ENCODE measurements around the gene LRP3.
"Not testable (repeated sequence)": the region's sequence is repeated elsewhere in the genome, so short reads cannot be mapped to it uniquely, and the experiment has no call there.

Gene LRP3

GRCh38 chr19:33220115-33220514 lies 26.0 kb downstream of the LRP3 start:
- DNase-seq: no peak

GRCh38 chr19:33220735-33221134 lies 26.6 kb downstream of the LRP3 start:
- no peak for DNase-seq

GRCh38 chr19:33221638-33222037 lies 27.5 kb downstream of the LRP3 start:
- no peak for DNase-seq

GRCh38 chr19:33222255-33222654 lies 28.1 kb downstream of the LRP3 start:
- not testable (repeated sequence) for DNase-seq

GRCh38 chr19:33224694-33225457 lies 30.7 kb downstream of the LRP3 start:
- DNase-seq: no peak

GRCh38 chr19:33225458-33225926 lies 31.4 kb downstream of the LRP3 start, which contains the start of gene SLC7A10:
Gene SLC7A10 (minus strand): TSS chr19:33225850. CDS start chr19:33225703, 147 bp downstream.
- DNase-seq: no peak

GRCh38 chr19:33226550-33227241 lies 32.6 kb downstream of the LRP3 start:
- no peak for DNase-seq

GRCh38 chr19:33227242-33227650 lies 33.1 kb downstream of the LRP3 start:
- no peak for DNase-seq

GRCh38 chr19:33227870-33228599 lies 33.9 kb downstream of the LRP3 start:
- DNase-seq: no peak

GRCh38 chr19:33229962-33230361 lies 35.8 kb downstream of the LRP3 start:
- DNase-seq: no peak

GRCh38 chr19:33231511-33231910 lies 37.4 kb downstream of the LRP3 start:
- DNase-seq: no peak

- no peak for DNase-seq
These were observed 38.5 kb downstream of the LRP3 start for GRCh38 chr19:33232656-33233055.

- no peak for DNase-seq
These were observed 39.1 kb downstream of the LRP3 start for GRCh38 chr19:33233056-33233873.

- DNase-seq: no peak
These were observed 40.0 kb downstream of the LRP3 start for GRCh38 chr19:33234092-33234491.

GRCh38 chr19:33234736-33235135 lies 40.6 kb downstream of the LRP3 start:
- DNase-seq: no peak

- peak in 1 of 2 experiments; percentile 1 for DNase-seq
These were observed 41.3 kb downstream of the LRP3 start for GRCh38 chr19:33235269-33235995.

GRCh38 chr19:33235996-33236350 lies 41.8 kb downstream of the LRP3 start:
- DNase-seq: no peak

- DNase-seq: no peak
These were observed 42.7 kb downstream of the LRP3 start for GRCh38 chr19:33236696-33237390.

GRCh38 chr19:33238481-33239149 lies 44.5 kb downstream of the LRP3 start:
- DNase-seq: no peak

- DNase-seq: no peak
These were observed 45.3 kb downstream of the LRP3 start for GRCh38 chr19:33239223-33239975.
